A549 (cell line): ENCODE measurements around the gene RNF214. TPM values are rescaled to one million over a fixed set of nuclear protein-coding genes. Genes with fewer than 3 reads are reported as not detected.

Source experiments
- ATAC-seq, 2 experiments: fragments of 200-7000 bp in 1 of 2; fragments of >200 bp in 1 of 2; cut with Nextera tagmentation in 1 of 2; cut with Tn5 transposase in 1 of 2; 3 replicates each; pipeline versions ENCODE4 v1.8.0 to v1.9.1; 2018 to 2020; ENCODE audit warnings: mild to moderate bottlenecking in 1 of 2, moderate library complexity in 1 of 2
- CTCF ChIA-PET: fragments of 300-600 bp; sonication (Branson Sonifier 250); formaldehyde crosslinking; extraction: SDS; loops from one replicate; lab custom pipeline; 2021; ENCODE audit warnings: antibody characterized with exemption, inconsistent platforms; lab: Yijun Ruan, JAX
- POLR2A ChIA-PET: fragments of 350-600 bp; formaldehyde crosslinking; extraction: SDS; loops from one replicate; lab custom pipeline; 2021; ENCODE audit warnings: antibody characterized with exemption, inconsistent platforms; lab: Yijun Ruan, JAX
- DNase-seq, 2 experiments: peaks; one replicate each; pipeline versions ENCODE4 v3.0.0 to v3.0.0-alpha.2; 2011 to 2016; ENCODE audit warnings: low read depth in 1 of 2, low spot score in 1 of 2
- FAIRE-seq: peaks from 2 replicates; lab custom pipeline; 2011; peaks lifted over from hg19 to GRCh38; lab: Jason Lieb, UNC
- H3K27ac ChIP-seq, 2 experiments: fragments of >200 bp; sonication (Bioruptor Twin); formaldehyde crosslinking; 3 replicates each; pipeline ENCODE4 v1.5.1; 2016 to 2017
- H3K4me1 ChIP-seq: fragments of >200 bp; sonication (Bioruptor Twin); formaldehyde crosslinking; 3 replicates; pipeline ENCODE4 v1.6.1; 2016
- H3K4me2 ChIP-seq: fragments of >200 bp; sonication (Bioruptor Twin); formaldehyde crosslinking; 3 replicates; pipeline ENCODE4 v1.6.1; 2016
- H3K4me3 ChIP-seq: fragments of >200 bp; sonication (Bioruptor Twin); formaldehyde crosslinking; 3 replicates; pipeline ENCODE4 v1.5.1; 2016
- H3K9me3 ChIP-seq: fragments of >200 bp; sonication (Bioruptor Twin); formaldehyde crosslinking; 3 replicates; pipeline ENCODE4 v1.6.1; 2016
- EHMT2 ChIP-seq: fragments of 200-600 bp; sonication (generic); IDR thresholded peaks from 2 replicates; pipeline ENCODE4 v1.6.1; 2016; ENCODE audit warnings: antibody characterized with exemption, low read depth, mild to moderate bottlenecking, moderate library complexity
- FOSL2 ChIP-seq, 2 experiments: fragments of 450-650 bp in 1 of 2; fragments of >200 bp in 1 of 2; sonication (Bioruptor Twin) in 1 of 2; formaldehyde crosslinking; IDR thresholded peaks; 2 replicates each; pipeline versions ENCODE4 v1.5.0 to v1.6.1; 2016 to 2020; ENCODE audit warnings: mild to moderate bottlenecking in 1 of 2, moderate library complexity in 1 of 2
- GATA3 ChIP-seq: IDR thresholded peaks from 2 replicates; pipeline ENCODE4 v1.6.1; 2012; ENCODE audit warnings: borderline replicate concordance
- HOXB13 ChIP-seq: fragments of 250-450 bp; sonication (Bioruptor Pico); IDR thresholded peaks from 2 replicates; pipeline ENCODE4 v1.5.0; 2020; ENCODE audit warnings: low read depth, mild to moderate bottlenecking, moderate library complexity
- HOXB5 ChIP-seq: fragments of 250-450 bp; sonication (Bioruptor Pico); IDR thresholded peaks from 2 replicates; pipeline ENCODE4 v1.5.0; 2020; ENCODE audit warnings: mild to moderate bottlenecking, moderate library complexity
- JUN ChIP-seq, 2 experiments: fragments of >200 bp; sonication (Bioruptor Twin); formaldehyde crosslinking; IDR thresholded peaks; 2 replicates in 1 of 2; 3 replicates in 1 of 2; pipeline ENCODE4 v1.6.1; 2016 to 2017
- MYC ChIP-seq: IDR thresholded peaks from 2 replicates; pipeline ENCODE4 v1.6.1; 2012; ENCODE audit warnings: mild to moderate bottlenecking, inconsistent platforms, low read length, improper control_type of control experiment, borderline replicate concordance
- NPAS2 ChIP-seq: fragments of 250-450 bp; sonication (Bioruptor Pico); IDR thresholded peaks from 2 replicates; pipeline ENCODE4 v1.8.0; 2022; ENCODE audit warnings: mild to moderate bottlenecking, moderate library complexity, borderline replicate concordance
- NR3C1 ChIP-seq: fragments of >200 bp; sonication (Bioruptor Twin); formaldehyde crosslinking; IDR thresholded peaks from 3 replicates; pipeline ENCODE4 v1.6.1; 2017
- PHF8 ChIP-seq: fragments of 200-600 bp; sonication (generic); IDR thresholded peaks from 2 replicates; pipeline ENCODE4 v1.6.1; 2016; ENCODE audit warnings: low read depth, mild to moderate bottlenecking, antibody characterized with exemption, moderate library complexity, borderline replicate concordance
- RAD21 ChIP-seq, 2 experiments: fragments of >200 bp in 1 of 2; sonication (Bioruptor Twin) in 1 of 2; formaldehyde crosslinking in 1 of 2; IDR thresholded peaks in 1 of 2; conservative IDR thresholded peaks in 1 of 2; 2 replicates in 1 of 2; 3 replicates in 1 of 2; pipeline ENCODE4 v1.6.1; 2012 to 2018; ENCODE audit warnings: inconsistent platforms in 1 of 2
- RARB ChIP-seq: fragments of 250-450 bp; sonication (Bioruptor Pico); IDR thresholded peaks from 2 replicates; pipeline ENCODE4 v1.8.0; 2021; ENCODE audit warnings: mild to moderate bottlenecking, moderate library complexity
- RNF2 ChIP-seq: fragments of 200-600 bp; sonication (generic); IDR thresholded peaks from 2 replicates; pipeline ENCODE4 v1.6.1; 2016; ENCODE audit warnings: low read depth, mild to moderate bottlenecking, antibody characterized with exemption, moderate library complexity, borderline replicate concordance
- SMC3 ChIP-seq: fragments of >200 bp; sonication (Bioruptor Twin); formaldehyde crosslinking; IDR thresholded peaks from 3 replicates; pipeline ENCODE4 v1.6.1; 2018; ENCODE audit warnings: inconsistent platforms
- SREBF2 ChIP-seq: fragments of 450-650 bp; IDR thresholded peaks from 2 replicates; pipeline ENCODE4 v1.6.1; 2014; ENCODE audit warnings: mild to moderate bottlenecking, moderate library complexity
- TP53 ChIP-seq: fragments of 250-450 bp; sonication (Bioruptor Pico); IDR thresholded peaks from 2 replicates; pipeline ENCODE4 v1.5.0; 2021; ENCODE audit warnings: mild to moderate bottlenecking, moderate library complexity
- ZC3H11A ChIP-seq: fragments of 450-650 bp; IDR thresholded peaks from 2 replicates; pipeline ENCODE4 v1.6.1; 2014; ENCODE audit warnings: antibody characterized with exemption, mild to moderate bottlenecking
- ZSCAN20 ChIP-seq: fragments of 250-450 bp; sonication (Bioruptor Pico); IDR thresholded peaks from 2 replicates; pipeline ENCODE4 v1.8.0; 2022; ENCODE audit warnings: mild to moderate bottlenecking, moderate library complexity
- WGBS: methylation state at CpG from one replicate; pipeline ENCODE4 v1.1.6; 2017; ENCODE audit errors: missing lambda C conversion rate; 5-methylcytosine and 5-hydroxymethylcytosine counted together
- polyA plus RNA-seq, 4 experiments: library from polyadenylated mRNA; depleted of rRNA in 3 of 4; stranded (reverse); fragments of >200 nt; fragmentation: RNase III in 1 of 4; extraction: RNeasy Plus Mini Kit Qiagen cat#74134 plus additional on column Dnase treatment in 1 of 4; gene quantifications; 2 replicates in 3 of 4; 3 replicates in 1 of 4; pipeline ENCODE4 v1.2.3, GENCODE V29; 2011 to 2017
- TF ChIP-seq, protein P1 (sequence below): fragments of 200-600 bp; sonication (generic); IDR thresholded peaks from 2 replicates; pipeline ENCODE4 v1.6.1; 2016; ENCODE audit warnings: antibody characterized with exemption, mild to moderate bottlenecking, moderate library complexity
- TF ChIP-seq, protein P2 (sequence below): fragments of >200 bp; sonication (Bioruptor Twin); formaldehyde crosslinking; IDR thresholded peaks from 3 replicates; pipeline ENCODE4 v1.5.1; 2016
- TF ChIP-seq, protein P3 (sequence below): fragments of 450-650 bp; IDR thresholded peaks from 2 replicates; pipeline ENCODE4 v1.6.1; 2014; ENCODE audit warnings: antibody characterized with exemption

The RNF214 gene
- polyA plus RNA-seq, 2 of the 4 experiments (the other 2 are of a cell fraction), result 11.0 to 15.9 TPM

DNA sequence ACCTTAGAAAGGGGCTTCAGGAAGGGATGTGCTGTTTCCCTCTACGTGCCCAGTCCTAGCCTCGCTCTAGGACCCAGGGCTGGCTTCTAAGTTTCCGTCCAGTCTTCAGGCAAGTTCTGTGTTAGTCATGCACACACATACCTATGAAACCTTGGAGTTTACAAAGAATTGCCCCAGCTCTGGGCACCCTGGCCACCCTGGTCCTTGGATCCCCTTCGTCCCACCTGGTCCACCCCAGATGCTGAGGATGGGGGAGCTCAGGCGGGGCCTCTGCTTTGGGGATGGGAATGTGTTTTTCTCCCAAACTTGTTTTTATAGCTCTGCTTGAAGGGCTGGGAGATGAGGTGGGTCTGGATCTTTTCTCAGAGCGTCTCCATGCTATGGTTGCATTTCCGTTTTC, 35.5 kb upstream of the RNF214 start:
- Histone ChIP-seq H3K4me3 (no peak overlapping the region), H3K9me3 (no peaks in the 10 kb centered on the region), H3K27ac (no peak overlapping the region), H3K4me1 (peaks cover 21% of the 10 kb centered on the region), H3K4me2 (no peak overlapping the region)
- TF ChIP-seq RAD21 (conservative IDR thresholded peaks at IDR 0.05 in 1 of 2, IDR thresholded peaks at IDR 0.05 in 1 of 2), result no peak
- TF ChIP-seq GATA3, result no peak
- TF ChIP-seq, protein P1, sequence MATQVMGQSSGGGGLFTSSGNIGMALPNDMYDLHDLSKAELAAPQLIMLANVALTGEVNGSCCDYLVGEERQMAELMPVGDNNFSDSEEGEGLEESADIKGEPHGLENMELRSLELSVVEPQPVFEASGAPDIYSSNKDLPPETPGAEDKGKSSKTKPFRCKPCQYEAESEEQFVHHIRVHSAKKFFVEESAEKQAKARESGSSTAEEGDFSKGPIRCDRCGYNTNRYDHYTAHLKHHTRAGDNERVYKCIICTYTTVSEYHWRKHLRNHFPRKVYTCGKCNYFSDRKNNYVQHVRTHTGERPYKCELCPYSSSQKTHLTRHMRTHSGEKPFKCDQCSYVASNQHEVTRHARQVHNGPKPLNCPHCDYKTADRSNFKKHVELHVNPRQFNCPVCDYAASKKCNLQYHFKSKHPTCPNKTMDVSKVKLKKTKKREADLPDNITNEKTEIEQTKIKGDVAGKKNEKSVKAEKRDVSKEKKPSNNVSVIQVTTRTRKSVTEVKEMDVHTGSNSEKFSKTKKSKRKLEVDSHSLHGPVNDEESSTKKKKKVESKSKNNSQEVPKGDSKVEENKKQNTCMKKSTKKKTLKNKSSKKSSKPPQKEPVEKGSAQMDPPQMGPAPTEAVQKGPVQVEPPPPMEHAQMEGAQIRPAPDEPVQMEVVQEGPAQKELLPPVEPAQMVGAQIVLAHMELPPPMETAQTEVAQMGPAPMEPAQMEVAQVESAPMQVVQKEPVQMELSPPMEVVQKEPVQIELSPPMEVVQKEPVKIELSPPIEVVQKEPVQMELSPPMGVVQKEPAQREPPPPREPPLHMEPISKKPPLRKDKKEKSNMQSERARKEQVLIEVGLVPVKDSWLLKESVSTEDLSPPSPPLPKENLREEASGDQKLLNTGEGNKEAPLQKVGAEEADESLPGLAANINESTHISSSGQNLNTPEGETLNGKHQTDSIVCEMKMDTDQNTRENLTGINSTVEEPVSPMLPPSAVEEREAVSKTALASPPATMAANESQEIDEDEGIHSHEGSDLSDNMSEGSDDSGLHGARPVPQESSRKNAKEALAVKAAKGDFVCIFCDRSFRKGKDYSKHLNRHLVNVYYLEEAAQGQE, result no peak
- TF ChIP-seq SMC3, result no peak
- TF ChIP-seq NPAS2 (CRISPR knock-in tag), result no peak
- no peak for TF ChIP-seq PHF8
- no peak for TF ChIP-seq RARB
- no peak for TF ChIP-seq MYC
- TF ChIP-seq NR3C1, result no peak
- ATAC-seq (no peak), FAIRE-seq (no peak), DNase-seq (no peak)
- ChIA-PET POLR2A (no interaction called here), CTCF (interaction anchor here (1.5 to 1.6 kb wide), 2 partner anchors 17 to 29 kb away, joined by 8 read pairs; no protein-coding TSS in a partner anchor)
- WGBS, result 92% methylated on average over 5 of the region's 7 CpGs

DNA sequence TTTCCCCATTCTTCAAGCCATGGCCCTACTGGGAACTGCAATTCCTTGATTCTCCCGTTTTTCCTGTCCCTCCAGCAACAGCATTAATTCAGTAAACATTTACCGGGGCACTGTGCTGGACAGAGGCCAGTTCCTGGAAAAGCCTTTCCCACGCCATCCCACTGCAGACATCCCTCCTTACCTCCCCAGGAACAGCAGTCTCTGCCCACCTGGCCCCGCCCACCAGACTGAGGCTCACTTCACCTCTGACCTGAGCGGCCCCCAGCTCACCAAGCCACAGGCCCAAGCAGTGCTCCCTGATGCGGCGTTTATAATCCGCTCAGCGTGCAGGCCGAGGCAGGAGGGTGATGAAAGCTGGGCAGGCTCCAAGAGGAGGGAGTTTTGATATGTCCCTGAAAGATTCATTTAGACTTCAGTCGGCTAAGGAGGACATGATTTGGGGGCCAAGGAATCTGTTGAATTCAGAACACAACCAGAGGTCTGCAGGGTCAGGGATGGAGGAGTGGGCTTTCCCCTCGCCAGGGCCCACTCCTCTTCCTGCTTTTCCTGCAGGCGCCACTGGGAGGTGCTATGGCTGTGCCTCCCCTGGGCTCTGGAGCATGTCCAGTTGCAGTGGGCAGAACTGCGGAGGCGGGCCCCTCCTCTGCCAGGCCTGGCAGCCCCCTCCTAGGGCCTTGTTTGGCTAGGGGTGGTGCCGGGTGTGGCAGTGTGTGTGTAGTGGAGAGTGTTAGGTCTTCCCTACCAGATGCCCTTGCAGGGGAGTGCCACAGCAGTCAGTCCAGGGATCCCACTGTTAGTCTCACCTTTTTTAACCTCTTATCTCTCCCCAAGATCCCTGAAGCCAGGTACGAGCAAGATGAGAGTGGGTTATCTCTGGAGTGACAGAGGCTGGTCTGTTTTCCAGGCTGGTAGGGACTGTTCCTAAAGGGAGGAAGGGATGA, 34.7 kb upstream of the RNF214 start:
- DNase-seq (peak in 1 of 2 experiments; percentile 24), ATAC-seq (peak in 1 of 2 experiments; percentile 23; a peak in 3 of 6 replicates), FAIRE-seq (no peak)
- POLR2A ChIA-PET, result no interaction called here
- WGBS, result 79% methylated on average over 12 of the region's 17 CpGs
- peaks cover 21% of the 10 kb centered on the region for H3K4me1 ChIP-seq
- H3K9me3 ChIP-seq, result no peaks in the 10 kb centered on the region
- H3K4me3 ChIP-seq, result no peak overlapping the region
- CTCF ChIA-PET, result interaction anchor here (1.6 kb wide), 1 partner anchor 28 kb away, joined by 8 read pairs; no protein-coding TSS in a partner anchor
- peak overlapping the region; percentile 73 to 85 for H3K27ac ChIP-seq
- no peak for TF ChIP-seq ZC3H11A
- peak in 1 of 2 experiments; percentile 10; a peak in 1 of 5 replicates for TF ChIP-seq RAD21 (conservative IDR thresholded peaks at IDR 0.05 in 1 of 2, IDR thresholded peaks at IDR 0.05 in 1 of 2)
- TF ChIP-seq, protein P2, sequence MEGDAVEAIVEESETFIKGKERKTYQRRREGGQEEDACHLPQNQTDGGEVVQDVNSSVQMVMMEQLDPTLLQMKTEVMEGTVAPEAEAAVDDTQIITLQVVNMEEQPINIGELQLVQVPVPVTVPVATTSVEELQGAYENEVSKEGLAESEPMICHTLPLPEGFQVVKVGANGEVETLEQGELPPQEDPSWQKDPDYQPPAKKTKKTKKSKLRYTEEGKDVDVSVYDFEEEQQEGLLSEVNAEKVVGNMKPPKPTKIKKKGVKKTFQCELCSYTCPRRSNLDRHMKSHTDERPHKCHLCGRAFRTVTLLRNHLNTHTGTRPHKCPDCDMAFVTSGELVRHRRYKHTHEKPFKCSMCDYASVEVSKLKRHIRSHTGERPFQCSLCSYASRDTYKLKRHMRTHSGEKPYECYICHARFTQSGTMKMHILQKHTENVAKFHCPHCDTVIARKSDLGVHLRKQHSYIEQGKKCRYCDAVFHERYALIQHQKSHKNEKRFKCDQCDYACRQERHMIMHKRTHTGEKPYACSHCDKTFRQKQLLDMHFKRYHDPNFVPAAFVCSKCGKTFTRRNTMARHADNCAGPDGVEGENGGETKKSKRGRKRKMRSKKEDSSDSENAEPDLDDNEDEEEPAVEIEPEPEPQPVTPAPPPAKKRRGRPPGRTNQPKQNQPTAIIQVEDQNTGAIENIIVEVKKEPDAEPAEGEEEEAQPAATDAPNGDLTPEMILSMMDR, result peak; percentile 25; the same call in 2 of the 3 replicates
- peak overlapping the region; percentile 77 for H3K4me2 ChIP-seq

DNA sequence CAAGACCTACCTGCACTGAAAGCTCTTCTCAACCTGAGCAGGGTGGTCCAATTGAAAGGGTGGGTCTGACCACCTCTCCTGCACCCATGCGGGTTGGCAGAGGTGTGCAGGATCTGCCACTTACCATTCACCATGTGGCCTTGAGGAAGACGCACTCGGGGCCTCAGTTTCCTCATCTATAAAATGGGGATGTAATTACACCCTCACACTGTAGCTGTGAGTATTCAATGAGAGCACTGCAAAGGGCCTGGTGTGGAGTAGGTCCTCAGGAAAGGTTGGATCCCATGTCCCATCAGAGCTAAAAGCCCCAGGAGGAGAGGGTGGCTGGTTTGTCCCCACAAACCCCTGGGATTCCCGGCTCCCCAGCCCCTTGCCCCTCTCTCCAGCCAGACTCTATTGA, 33.9 kb upstream of the RNF214 start:
- TF ChIP-seq EHMT2 (no peak), RNF2 (no peak), SMC3 (no peak), FOSL2 (IDR thresholded peaks at IDR 0.05) (no peak), FOSL2 (CRISPR knock-in tag; IDR thresholded peaks at IDR 0.05) (no peak), JUN (IDR thresholded peaks at IDR 0.05) (no peak), HOXB13 (CRISPR knock-in tag) (no peak), TP53 (CRISPR knock-in tag) (no peak), PHF8 (no peak), ZSCAN20 (CRISPR knock-in tag) (no peak), HOXB5 (CRISPR knock-in tag) (no peak), SREBF2 (no peak), RAD21 (conservative IDR thresholded peaks at IDR 0.05 in 1 of 2, IDR thresholded peaks at IDR 0.05 in 1 of 2) (no peak)
- TF ChIP-seq, protein P2, result no peak
- TF ChIP-seq, protein P3, sequence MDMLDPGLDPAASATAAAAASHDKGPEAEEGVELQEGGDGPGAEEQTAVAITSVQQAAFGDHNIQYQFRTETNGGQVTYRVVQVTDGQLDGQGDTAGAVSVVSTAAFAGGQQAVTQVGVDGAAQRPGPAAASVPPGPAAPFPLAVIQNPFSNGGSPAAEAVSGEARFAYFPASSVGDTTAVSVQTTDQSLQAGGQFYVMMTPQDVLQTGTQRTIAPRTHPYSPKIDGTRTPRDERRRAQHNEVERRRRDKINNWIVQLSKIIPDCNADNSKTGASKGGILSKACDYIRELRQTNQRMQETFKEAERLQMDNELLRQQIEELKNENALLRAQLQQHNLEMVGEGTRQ, result no peak
- TF ChIP-seq, all 56 proteins: peak for 0
- FAIRE-seq, result no peak
- ChIA-PET CTCF (interaction anchor here (1.1 kb wide), 1 partner anchor 17 kb away, joined by 3 read pairs; no protein-coding TSS in a partner anchor), POLR2A (no interaction called here)
- peak overlapping the region; percentile 73 to 85 for H3K27ac ChIP-seq
- peak overlapping the region; percentile 77 for H3K4me2 ChIP-seq
- H3K4me3 ChIP-seq, result peak overlapping the region; percentile 23; the same call in 1 of the 3 replicates
- H3K9me3 ChIP-seq, result no peaks in the 10 kb centered on the region
- DNase-seq, result no peak
- 63% methylated on average over 2 of the region's 4 CpGs for WGBS
- ATAC-seq, result peak in 1 of 2 experiments; percentile 4; a peak in 1 of 6 replicates
- peaks cover 21% of the 10 kb centered on the region for H3K4me1 ChIP-seq
